VCaP (cell line): ENCODE measurements around the gene LCTL.

Experiments
- H3K27ac ChIP-seq: fragments of 450-650 bp; 2 replicates; pipeline ENCODE4 v1.5.1; 2017
- TF ChIP-seq, protein P1 (sequence below): fragments of 450-650 bp; conservative IDR thresholded peaks from 2 replicates; pipeline ENCODE4 v1.5.1; 2017; ENCODE audit warnings: mild to moderate bottlenecking, moderate library complexity

LCTL gene, protein sequence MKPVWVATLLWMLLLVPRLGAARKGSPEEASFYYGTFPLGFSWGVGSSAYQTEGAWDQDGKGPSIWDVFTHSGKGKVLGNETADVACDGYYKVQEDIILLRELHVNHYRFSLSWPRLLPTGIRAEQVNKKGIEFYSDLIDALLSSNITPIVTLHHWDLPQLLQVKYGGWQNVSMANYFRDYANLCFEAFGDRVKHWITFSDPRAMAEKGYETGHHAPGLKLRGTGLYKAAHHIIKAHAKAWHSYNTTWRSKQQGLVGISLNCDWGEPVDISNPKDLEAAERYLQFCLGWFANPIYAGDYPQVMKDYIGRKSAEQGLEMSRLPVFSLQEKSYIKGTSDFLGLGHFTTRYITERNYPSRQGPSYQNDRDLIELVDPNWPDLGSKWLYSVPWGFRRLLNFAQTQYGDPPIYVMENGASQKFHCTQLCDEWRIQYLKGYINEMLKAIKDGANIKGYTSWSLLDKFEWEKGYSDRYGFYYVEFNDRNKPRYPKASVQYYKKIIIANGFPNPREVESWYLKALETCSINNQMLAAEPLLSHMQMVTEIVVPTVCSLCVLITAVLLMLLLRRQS

DNA sequence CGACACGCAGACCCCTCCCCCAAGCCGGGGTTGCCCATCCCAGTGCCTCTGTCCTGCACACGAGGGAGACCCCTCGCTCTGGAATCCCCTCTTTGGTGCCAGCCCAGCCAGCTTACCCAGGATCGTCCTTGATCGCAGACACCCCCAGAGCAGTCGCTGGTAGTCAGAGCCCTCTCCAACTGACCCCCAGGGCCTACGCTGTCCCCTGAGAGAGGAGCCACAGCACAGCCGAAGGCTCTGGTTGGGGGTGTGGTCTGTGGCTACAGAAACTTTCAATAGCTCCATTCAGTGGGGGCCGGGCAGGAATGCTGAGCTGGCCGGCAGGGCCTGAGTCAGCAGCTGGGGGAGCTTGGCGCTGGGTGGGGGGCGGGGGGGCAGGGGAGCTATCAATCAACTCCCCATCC, at the start of gene LCTL:
Gene LCTL (minus strand): TSS at position 258 of the 404 bp plus-strand sequence. CDS start 633 bp downstream, outside the sequence.
- peak within 1 kb of the TSS; percentile 19; the same call in 1 of the 2 replicates for H3K27ac ChIP-seq
- TF ChIP-seq, protein P1, sequence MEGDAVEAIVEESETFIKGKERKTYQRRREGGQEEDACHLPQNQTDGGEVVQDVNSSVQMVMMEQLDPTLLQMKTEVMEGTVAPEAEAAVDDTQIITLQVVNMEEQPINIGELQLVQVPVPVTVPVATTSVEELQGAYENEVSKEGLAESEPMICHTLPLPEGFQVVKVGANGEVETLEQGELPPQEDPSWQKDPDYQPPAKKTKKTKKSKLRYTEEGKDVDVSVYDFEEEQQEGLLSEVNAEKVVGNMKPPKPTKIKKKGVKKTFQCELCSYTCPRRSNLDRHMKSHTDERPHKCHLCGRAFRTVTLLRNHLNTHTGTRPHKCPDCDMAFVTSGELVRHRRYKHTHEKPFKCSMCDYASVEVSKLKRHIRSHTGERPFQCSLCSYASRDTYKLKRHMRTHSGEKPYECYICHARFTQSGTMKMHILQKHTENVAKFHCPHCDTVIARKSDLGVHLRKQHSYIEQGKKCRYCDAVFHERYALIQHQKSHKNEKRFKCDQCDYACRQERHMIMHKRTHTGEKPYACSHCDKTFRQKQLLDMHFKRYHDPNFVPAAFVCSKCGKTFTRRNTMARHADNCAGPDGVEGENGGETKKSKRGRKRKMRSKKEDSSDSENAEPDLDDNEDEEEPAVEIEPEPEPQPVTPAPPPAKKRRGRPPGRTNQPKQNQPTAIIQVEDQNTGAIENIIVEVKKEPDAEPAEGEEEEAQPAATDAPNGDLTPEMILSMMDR = no peak

DNA sequence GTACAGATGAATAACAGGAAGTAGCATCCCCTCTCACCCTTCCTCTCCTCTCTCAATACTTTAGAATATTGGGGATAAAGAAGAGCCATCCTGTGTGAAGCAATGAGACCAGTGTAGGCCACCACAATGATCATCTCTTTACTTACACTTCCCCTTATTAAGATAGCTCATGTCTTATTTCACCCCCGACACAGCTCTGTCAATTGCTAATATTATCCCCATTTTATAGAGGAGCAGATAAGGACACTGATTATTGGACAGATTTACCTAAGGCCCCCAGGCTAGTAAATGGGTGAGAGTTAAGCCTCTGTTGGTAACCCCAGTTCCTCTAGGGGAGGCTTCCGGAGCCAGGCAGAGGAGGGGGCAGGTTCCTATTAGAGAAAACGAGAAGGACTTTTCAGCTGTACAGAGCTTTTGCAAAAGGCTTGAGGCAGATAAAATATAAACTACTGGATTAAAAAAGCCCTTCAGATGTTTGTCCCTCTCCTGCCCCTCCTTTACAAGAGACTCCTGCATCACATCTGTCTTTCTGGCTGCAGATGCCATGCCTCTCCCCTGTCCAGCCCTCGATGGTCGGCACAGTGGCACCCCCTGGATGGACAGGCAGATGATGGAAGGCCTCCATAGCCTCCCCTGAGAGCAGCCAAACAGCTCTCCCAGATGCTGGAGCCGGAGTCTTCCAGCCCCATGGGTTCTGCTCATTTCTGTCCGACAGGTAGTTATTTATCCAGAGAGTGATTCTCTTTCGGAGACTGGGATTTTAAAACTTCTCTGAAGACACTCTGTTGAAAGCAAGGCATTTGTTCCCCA, 49.4 kb upstream of the LCTL start:
- no peak overlapping the region for H3K27ac ChIP-seq
- TF ChIP-seq, protein P1 = no peak

DNA sequence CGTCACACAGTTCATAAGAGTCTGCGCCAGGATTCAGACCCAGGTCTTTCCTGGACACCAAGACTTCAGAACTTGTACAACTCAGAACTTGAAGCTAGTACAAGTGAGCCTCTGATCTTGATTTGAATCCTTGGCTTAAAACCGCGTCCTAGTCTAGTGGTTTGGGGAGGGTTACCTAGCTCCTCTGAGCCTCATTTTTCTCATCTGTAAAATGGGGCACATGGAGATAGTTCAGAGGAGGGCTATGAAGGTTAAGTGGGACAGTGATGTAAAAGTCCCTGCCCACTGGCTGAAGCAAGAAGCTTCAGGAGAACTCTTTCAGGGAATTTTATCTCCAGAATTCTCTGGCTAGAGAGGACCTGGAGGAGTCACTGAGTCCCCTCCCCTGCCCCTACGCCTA, 48.7 kb upstream of the LCTL start:
- TF ChIP-seq, protein P1 = no peak
- no peak overlapping the region for H3K27ac ChIP-seq

DNA sequence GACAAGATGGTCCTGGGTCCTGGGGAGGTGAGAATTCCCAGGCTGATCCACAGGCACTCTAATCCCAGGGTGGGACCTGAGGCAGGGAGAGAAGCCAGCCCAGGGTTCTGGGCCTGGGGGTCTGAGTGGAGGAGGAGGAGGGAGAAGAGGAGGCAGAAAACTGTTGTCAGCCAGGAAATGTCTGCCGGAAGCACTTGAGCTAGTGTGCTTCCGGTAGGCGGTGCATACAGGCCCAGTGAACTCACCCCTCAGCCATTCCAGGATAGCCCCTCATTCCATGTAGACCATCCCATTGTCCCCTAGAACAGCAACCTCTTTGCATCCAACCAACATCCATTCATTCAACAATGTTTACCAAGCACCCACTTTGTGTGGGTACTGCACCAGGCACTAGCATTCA, 47.9 kb upstream of the LCTL start:
- H3K27ac ChIP-seq = no peak overlapping the region
- TF ChIP-seq, protein P1 = no peak

DNA sequence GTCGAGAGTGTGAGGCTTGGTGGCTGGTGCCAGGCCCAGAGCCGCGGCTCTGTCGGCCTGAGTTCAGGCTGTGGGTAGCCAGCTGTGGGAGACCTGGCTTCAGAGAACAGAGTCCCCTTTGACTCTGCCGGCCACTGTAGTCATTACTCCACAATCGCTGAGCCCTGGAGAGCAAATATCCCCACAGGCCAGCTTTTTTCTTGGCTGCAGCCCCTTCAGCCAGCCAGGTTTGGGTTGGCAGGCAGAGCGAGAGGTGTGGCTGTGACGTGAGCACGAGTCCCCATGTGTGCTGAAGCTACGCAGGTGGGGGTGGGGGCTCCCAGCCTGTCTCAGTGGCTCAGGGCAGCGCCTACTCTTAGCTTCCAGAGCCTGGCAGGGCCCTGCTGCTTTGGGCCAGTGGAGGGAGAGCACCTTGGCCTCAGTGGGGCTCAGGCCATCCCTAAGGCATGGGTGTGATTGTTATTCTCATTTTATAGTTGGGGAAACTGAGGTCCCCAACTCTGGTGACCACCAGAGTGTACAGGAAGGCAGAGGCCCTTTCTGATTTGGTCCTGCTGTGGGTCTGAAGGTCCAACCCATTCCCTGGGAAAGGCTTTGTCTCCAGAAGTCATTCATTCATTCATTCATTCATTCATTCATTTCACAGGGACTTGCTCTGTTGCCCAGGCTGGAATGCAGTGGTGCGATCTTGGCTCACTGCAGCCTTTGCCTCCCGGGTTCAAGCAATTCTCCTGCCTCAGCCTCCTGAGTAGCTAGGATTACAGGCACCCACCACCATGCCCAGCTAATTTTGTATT, 45.7 kb upstream of the LCTL start:
- TF ChIP-seq, protein P1 = no peak
- no peak overlapping the region for H3K27ac ChIP-seq

DNA sequence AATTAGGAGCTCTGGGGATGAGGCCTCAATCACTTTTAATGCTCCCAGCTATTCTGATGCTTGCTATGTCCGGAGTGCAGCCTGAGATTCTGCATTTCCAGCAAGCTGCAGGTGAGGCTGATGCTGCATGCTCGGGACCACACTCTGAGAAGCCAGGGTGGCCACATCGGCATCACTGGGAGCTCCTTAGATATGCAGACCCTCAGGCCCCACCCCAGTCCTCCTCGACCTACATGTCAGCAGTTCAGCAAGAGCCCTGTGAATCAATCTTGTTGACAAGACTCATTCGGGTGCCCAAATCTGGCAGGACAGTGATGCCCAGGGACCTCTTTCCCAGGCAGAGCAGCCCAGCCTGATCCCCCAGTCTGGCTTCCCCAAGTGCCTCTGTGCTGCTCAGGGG, 44.1 kb upstream of the LCTL start:
- no peak overlapping the region for H3K27ac ChIP-seq
- TF ChIP-seq, protein P1 = no peak
